Small intestine (tissue), 7 donors: ENCODE results near the gene PTPRG. TPM values are rescaled to one million over a fixed set of nuclear protein-coding genes. Genes with fewer than 3 reads are reported as not detected.
A peak's percentile ranks its signal among the peaks of the same experiment; 100 is the strongest.

ENCODE experiments used
- DNase-seq, 2 donors: peaks; one replicate each; pipeline versions ENCODE4 v3.0.0 to v3.0.0-alpha.2; 2013
- FAIRE-seq: peaks from 2 replicates; lab custom pipeline; 2012; peaks lifted over from hg19 to GRCh38; lab: Jason Lieb, UNC
- H3K27ac ChIP-seq, 3 donors: one replicate each; pipeline ENCODE4 v1.5.1; 2013; ENCODE audit warnings: low read length in 2 of 3, mild to moderate bottlenecking in 2 of 3, control low read depth in 1 of 3, inconsistent platforms in 1 of 3, low read depth in 1 of 3, moderate library complexity in 1 of 3
- H3K27me3 ChIP-seq, 3 donors: one replicate each; pipeline ENCODE4 v1.6.1; 2013; ENCODE audit warnings: low read length in 3 of 3, inconsistent platforms in 1 of 3; ENCODE audit not compliant: control insufficient read depth in 3 of 3, insufficient read depth in 3 of 3
- H3K36me3 ChIP-seq, 3 donors: one replicate each; pipeline ENCODE4 v1.6.1; 2013; ENCODE audit warnings: low read length in 3 of 3, inconsistent platforms in 1 of 3, low read depth in 1 of 3, mild to moderate bottlenecking in 1 of 3, moderate library complexity in 1 of 3; ENCODE audit not compliant: control insufficient read depth in 3 of 3, insufficient read depth in 2 of 3
- H3K4me1 ChIP-seq, 3 donors: one replicate each; pipeline ENCODE4 v1.6.1; 2013; ENCODE audit warnings: low read length in 2 of 3, inconsistent platforms in 1 of 3, low read depth in 1 of 3, mild to moderate bottlenecking in 1 of 3, moderate library complexity in 1 of 3; ENCODE audit not compliant: control insufficient read depth in 3 of 3, insufficient read depth in 2 of 3
- H3K4me3 ChIP-seq, 3 donors: one replicate each; pipeline ENCODE4 v1.5.1; 2013; ENCODE audit warnings: low read length in 3 of 3, control low read depth in 1 of 3, inconsistent platforms in 1 of 3, low read depth in 1 of 3, mild to moderate bottlenecking in 1 of 3, moderate library complexity in 1 of 3
- H3K9me3 ChIP-seq, 2 donors: one replicate each; pipeline ENCODE4 v1.6.1; 2013; ENCODE audit warnings: low read depth in 1 of 2, low read length in 1 of 2; ENCODE audit not compliant: control insufficient read depth in 2 of 2, insufficient read depth in 1 of 2
- WGBS, 3 donors: extraction: QIAGEN DNeasy Blood & Tissue Kit; methylation state at CpG; one replicate each; pipeline ENCODE4 v1.1.7; 2013; 5-methylcytosine and 5-hydroxymethylcytosine counted together
- polyA plus RNA-seq, 4 donors: library from polyadenylated mRNA; stranded (reverse) in 3 of 4; unstranded in 1 of 4; fragments of 200-250 nt in 3 of 4; fragments of 120-200 nt in 1 of 4; gene quantifications; one replicate each; pipeline versions ENCODE4 v1.2.1 to v1.2.3, GENCODE V29; 2013
- donor health status: healthy with polysubstance abuse.
- donor health status: control.
- donor health status: control.
- donor health status: Bipolar disorder and iron deficiency.
- donor health status: healthy.

Gene PTPRG
- polyA plus RNA-seq, 4 donors = 0.81 to 18.3 (median 5.6) TPM

DNA sequence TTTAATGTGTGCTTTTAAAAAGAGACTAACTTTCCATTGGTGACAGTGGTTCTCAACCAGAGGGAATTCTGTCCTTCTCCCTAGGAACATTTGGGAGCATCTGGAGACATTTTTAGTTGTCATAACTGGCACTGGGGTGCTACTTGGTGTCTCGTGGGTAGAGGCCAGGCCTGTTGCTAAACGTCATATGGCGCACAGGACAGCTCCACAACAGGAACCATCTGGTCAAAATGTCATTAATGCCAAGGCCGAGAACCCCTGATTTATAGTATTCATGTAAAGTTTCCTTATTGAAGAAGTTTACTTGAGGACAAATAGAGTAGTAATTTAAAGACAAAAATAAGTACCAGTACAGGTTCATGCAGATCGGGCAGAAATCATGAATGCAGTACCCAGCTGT, 647.7 kb downstream of the PTPRG start:
- WGBS, 3 donors = 70 to 93% (median 73%) methylated on average over 5 of the region's 5 CpGs
- no peaks in the 10 kb centered on the region for H3K27me3 ChIP-seq
- no peaks in the 10 kb centered on the region for H3K9me3 ChIP-seq
- H3K27ac ChIP-seq = no peak overlapping the region
- no peak for FAIRE-seq
- peaks cover 0 to 12% (median 0%) of the 10 kb centered on the region in 3 donors for H3K36me3 ChIP-seq
- DNase-seq = no peak
- H3K4me3 ChIP-seq = no peak overlapping the region
- no peaks in the 10 kb centered on the region for H3K4me1 ChIP-seq

DNA sequence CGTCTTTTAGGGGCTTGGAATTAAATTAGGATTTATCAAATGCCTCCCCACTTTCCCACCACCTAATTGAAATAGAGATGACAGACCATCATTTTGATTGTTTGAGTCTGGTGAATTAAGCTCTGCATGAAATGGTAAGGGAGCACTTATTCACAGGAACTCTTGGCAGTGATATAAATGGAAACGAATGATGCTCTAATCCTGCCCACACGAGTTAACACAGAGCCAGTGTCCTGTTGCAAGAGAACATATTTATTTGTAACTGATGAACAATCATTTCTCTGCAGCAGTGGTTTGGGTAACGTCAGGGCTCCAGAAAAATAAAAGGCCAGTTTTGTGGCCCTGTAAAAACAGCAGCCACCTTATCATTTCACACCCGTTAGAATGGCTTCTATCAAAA, 648.6 kb downstream of the PTPRG start:
- no peaks in the 10 kb centered on the region for H3K9me3 ChIP-seq
- 79 to 90% (median 82%) methylated on average over 5 of the region's 5 CpGs for WGBS, 3 donors
- DNase-seq = no peak
- H3K36me3 ChIP-seq = peaks cover 0 to 10% (median 0%) of the 10 kb centered on the region in 3 donors
- no peaks in the 10 kb centered on the region for H3K27me3 ChIP-seq
- H3K27ac ChIP-seq = no peak overlapping the region
- no peak overlapping the region for H3K4me3 ChIP-seq
- no peaks in the 10 kb centered on the region for H3K4me1 ChIP-seq
- FAIRE-seq = no peak

DNA sequence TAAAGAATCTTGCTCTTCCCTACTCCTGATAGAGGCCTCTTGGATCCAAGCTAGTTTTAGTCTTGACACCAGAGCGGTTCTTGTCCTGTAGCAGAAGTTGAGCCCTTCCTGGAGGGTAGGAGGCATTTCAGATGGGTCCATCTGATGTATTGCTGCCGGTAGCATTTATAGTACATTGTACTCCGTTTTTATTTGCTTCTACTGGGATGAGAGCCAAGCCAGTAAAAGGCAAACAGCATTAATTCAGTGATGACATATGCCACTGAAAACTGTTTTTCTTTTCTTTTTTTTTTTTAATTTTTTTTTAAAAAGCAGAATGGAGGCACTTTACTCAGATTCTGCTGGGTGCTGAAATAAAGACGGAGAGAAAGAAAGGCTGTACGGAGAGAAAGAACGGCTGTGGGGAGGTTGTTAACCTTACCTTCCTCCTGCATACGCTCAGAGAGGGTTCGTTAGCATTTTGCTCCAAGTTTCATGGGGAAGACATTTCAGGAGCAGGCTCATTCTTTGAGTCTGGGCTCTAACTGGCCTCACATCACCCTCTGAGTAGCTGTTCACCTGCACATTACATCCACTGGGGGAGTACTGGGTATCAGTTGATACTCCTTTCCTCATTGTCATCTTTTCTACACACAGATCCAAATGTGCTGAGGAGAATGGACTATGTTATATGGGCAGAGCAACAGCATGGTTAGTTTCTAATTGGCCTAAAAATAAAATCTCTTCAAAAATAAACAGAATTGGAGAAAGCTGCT, 650.5 kb downstream of the PTPRG start:
- Histone ChIP-seq H3K4me1 (no peaks in the 10 kb centered on the region), H3K9me3 (no peaks in the 10 kb centered on the region), H3K27ac (no peak overlapping the region), H3K36me3 (peaks cover 0 to 3% (median 0%) of the 10 kb centered on the region in 3 donors), H3K27me3 (no peaks in the 10 kb centered on the region), H3K4me3 (no peak overlapping the region)
- 69 to 73% (median 71%) methylated on average over 8 of the region's 8 CpGs for WGBS, 3 donors
- FAIRE-seq = no peak
- DNase-seq = no peak

DNA sequence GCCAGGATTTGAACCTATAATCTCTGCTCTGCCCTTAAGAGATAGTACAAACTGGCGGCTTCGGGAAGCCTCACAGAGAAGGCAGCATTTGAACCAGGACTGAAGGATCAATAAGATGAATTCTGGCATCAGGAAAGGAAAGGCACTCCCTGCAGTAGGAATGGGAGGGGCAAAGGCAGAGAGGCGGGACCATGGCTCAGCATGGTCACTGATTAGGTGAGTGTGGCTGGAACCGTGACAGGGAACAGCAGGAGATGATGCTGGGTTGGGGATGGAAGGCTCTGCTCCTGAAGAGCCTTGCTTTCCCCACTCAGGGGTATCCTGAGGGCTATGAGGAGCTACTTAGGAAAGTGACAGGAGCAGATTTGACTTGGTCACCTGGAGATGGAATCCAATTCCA, 653.5 kb downstream of the PTPRG start:
- Histone ChIP-seq H3K4me3 (no peak overlapping the region), H3K9me3 (no peaks in the 10 kb centered on the region), H3K4me1 (no peaks in the 10 kb centered on the region), H3K27me3 (no peaks in the 10 kb centered on the region), H3K36me3 (peaks cover 0 to 9% (median 2%) of the 10 kb centered on the region in 3 donors), H3K27ac (no peak overlapping the region)
- FAIRE-seq = no peak
- DNase-seq = peak in 1 of 2 donors; percentile 6
- 80 to 88% (median 84%) methylated on average over 4 of the region's 4 CpGs for WGBS, 3 donors

DNA sequence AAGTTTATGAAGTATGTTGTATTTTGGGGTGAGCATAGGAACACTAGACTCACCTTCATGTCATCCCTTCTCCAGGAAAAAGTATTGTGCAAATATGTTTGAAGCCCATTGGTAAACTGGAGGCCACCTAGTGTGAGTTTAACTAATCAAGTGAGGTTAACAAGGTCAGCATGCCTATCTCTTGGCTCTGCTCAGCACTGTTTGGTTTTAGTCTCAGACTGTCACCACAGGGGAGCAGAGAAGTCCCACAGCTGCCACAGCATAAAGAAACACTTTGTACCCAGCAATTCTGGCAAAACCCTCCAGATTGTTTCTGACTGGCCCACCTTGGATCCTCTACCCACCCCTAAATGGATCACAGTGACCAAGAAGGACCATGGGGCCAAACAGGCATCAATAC, 659.2 kb downstream of the PTPRG start:
- Histone ChIP-seq H3K27me3 (no peaks in the 10 kb centered on the region), H3K27ac (no peak overlapping the region), H3K4me3 (no peak overlapping the region), H3K36me3 (peaks cover 0 to 23% (median 2%) of the 10 kb centered on the region in 3 donors), H3K9me3 (no peaks in the 10 kb centered on the region), H3K4me1 (no peaks in the 10 kb centered on the region)
- DNase-seq (no peak), FAIRE-seq (no peak)

DNA sequence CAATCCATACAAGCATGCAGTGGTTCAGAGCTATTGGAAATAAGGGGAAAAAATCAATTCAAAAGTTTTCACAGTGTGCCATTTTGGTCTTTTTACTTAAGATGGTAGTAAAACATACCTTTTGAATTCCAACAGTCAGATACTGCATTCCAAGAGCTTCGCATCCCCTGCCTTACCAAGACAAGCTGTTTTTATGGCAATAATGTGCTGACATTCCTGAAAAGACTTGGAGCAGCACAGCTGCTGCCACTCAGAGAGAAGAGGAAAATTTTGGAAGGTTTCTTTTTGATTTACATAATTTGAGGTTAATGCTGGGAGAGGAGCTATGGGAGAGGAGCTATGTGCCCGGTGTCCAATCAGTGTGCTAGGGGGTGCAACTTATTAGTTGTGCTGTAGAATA, 663.7 kb downstream of the PTPRG start:
- DNase-seq (no peak), FAIRE-seq (no peak)
- Histone ChIP-seq H3K9me3 (no peaks in the 10 kb centered on the region), H3K27me3 (no peaks in the 10 kb centered on the region), H3K36me3 (peaks cover 0 to 15% (median 0%) of the 10 kb centered on the region in 3 donors), H3K27ac (no peak overlapping the region), H3K4me1 (no peaks in the 10 kb centered on the region), H3K4me3 (no peak overlapping the region)
- 78 to 92% (median 91%) methylated on average over 2 of the region's 2 CpGs for WGBS, 3 donors

DNA sequence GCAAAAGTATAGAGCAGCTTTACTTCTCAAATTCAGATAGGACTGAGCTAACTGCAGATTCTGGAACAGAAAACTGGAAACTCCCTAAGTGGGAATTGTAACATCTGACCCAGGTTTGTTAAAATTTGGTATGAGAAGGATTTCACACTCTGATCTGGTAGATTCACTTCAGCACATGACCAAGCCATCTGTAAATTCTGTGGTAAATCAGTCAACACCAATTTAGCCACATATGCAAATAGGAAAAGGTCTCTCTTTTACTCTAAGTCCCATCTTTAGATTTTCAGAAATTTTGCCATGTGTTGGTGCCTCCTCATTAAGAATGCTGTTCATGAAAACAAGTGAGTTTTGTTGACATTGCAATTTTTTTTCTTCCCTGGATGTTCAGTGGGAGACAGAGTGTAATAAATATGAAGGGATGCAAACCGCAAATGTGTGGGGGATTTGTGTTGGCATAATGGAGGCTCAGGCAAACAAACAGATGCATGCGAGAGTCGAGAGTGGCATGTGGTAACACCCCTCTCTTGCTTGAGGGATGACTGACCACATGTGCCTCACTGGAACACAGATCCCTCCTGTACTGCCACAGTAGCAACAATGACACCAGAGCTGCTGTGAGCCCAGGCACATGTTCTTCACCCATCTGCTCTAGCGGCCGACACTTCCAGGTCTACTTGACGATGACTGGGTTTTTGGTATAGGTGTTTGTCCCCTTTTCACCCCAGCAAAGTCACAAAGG, 665.4 kb downstream of the PTPRG start:
- Histone ChIP-seq H3K27ac (no peak overlapping the region), H3K4me3 (no peak overlapping the region), H3K36me3 (peaks cover 0 to 6% (median 0%) of the 10 kb centered on the region in 3 donors), H3K9me3 (no peaks in the 10 kb centered on the region), H3K4me1 (no peaks in the 10 kb centered on the region), H3K27me3 (no peaks in the 10 kb centered on the region)
- DNase-seq = no peak
- 89 to 94% (median 93%) methylated on average over 6 of the region's 6 CpGs for WGBS, 3 donors
- no peak for FAIRE-seq

DNA sequence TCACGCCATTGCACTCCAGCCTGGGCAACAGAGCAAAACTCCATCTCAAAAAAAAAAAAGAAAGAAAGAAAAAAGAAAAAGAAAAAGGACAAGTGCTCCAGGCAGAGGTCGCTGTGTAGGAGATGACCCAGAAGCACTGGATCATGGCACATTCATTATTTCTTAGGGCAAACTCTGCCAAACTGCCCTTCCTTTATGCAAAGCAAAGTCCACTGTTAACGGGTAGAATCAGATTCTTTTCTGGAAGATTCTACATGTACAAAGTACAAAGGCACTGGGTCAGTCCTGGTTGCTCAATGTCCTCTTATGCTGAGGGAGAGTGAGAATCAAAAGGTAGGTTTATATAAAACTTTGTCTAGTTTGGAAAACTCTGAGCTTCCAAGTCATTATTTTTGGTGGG, 667.1 kb downstream of the PTPRG start:
- H3K27ac ChIP-seq = no peak overlapping the region

More for the DNA sequence above, 667.1 kb downstream of the PTPRG start:
- FAIRE-seq = no peak
- no peak overlapping the region for H3K4me3 ChIP-seq
- H3K9me3 ChIP-seq = no peaks in the 10 kb centered on the region
- DNase-seq = peak; percentile 28 to 41
- peaks cover 0 to 4% (median 0%) of the 10 kb centered on the region in 3 donors for H3K36me3 ChIP-seq
- no peaks in the 10 kb centered on the region for H3K4me1 ChIP-seq
- WGBS, 3 donors = 69 to 77% (median 71%) methylated on average over 3 of the region's 3 CpGs
- no peaks in the 10 kb centered on the region for H3K27me3 ChIP-seq
